K562 (cell line): Measurements from ENCODE around the gene ZNF92. TPM values are rescaled to one million over a fixed set of nuclear protein-coding genes. Genes with fewer than 3 reads are reported as not detected.
A peak's percentile ranks its signal among the peaks of the same experiment; 100 is the strongest.

Experiments used
- C11orf30 ChIP-seq: fragments of 450-650 bp; IDR thresholded peaks from 2 replicates; pipeline ENCODE4 v1.6.1; 2016; ENCODE audit warnings: low read depth, mild to moderate bottlenecking
- CBX8 ChIP-seq: fragments of 200-600 bp; sonication (generic); IDR thresholded peaks from 2 replicates; pipeline ENCODE4 v1.6.1; 2012; ENCODE audit warnings: borderline replicate concordance, mixed run types, low read depth, mild to moderate bottlenecking, moderate library complexity, mixed read lengths, low read length, control low read depth, inconsistent platforms; ENCODE audit not compliant: poor library complexity, severe bottlenecking; ENCODE audit errors: extremely low read depth
- ELF1 ChIP-seq: fragments of 200-800 bp; sonication (Bioruptor generic); IDR thresholded peaks from 2 replicates; pipeline ENCODE4 v1.6.1; 2016; ENCODE audit warnings: missing genetic modification characterization, missing compliant biosample characterization
- HDAC3 ChIP-seq: fragments of 450-650 bp; IDR thresholded peaks from 2 replicates; pipeline ENCODE4 v1.6.1; 2018; ENCODE audit warnings: borderline replicate concordance, mild to moderate bottlenecking, moderate library complexity; ENCODE audit not compliant: partially characterized antibody
- HES1 ChIP-seq: fragments of 450-650 bp; IDR thresholded peaks from 2 replicates; pipeline ENCODE4 v1.6.1; 2016; ENCODE audit warnings: low read depth, mild to moderate bottlenecking, moderate library complexity
- HEY1 ChIP-seq: fragments of 250-450 bp; sonication (Bioruptor Pico); IDR thresholded peaks from 2 replicates; pipeline ENCODE4 v1.5.0; 2020; ENCODE audit warnings: mild to moderate bottlenecking, moderate library complexity, borderline replicate concordance
- JUNB ChIP-seq: fragments of 450-650 bp; formaldehyde crosslinking; conservative IDR thresholded peaks from 2 replicates; pipeline ENCODE4 v1.4.0; 2020; ENCODE audit warnings: mild to moderate bottlenecking
- KLF10 ChIP-seq: fragments of 250-450 bp; sonication (Bioruptor Pico); IDR thresholded peaks from 2 replicates; pipeline ENCODE4 v1.6.1; 2021; ENCODE audit warnings: matching md5 sums
- L3MBTL2 ChIP-seq: fragments of 450-650 bp; IDR thresholded peaks from 2 replicates; pipeline ENCODE4 v1.6.1; 2016; ENCODE audit warnings: mild to moderate bottlenecking, moderate library complexity
- MCM2 ChIP-seq: fragments of 450-650 bp; IDR thresholded peaks from 2 replicates; pipeline ENCODE4 v1.6.1; 2017; ENCODE audit warnings: low read depth, mild to moderate bottlenecking
- MEF2A ChIP-seq: IDR thresholded peaks from 2 replicates; pipeline ENCODE4 v1.6.1; 2011; ENCODE audit warnings: low read depth, mild to moderate bottlenecking, low read length, moderate library complexity; ENCODE audit not compliant: control insufficient read depth
- MIER1 ChIP-seq: fragments of 450-650 bp; IDR thresholded peaks from 2 replicates; pipeline ENCODE4 v1.6.1; 2016; ENCODE audit warnings: antibody characterized with exemption, mild to moderate bottlenecking, low read depth
- NFYB ChIP-seq: IDR thresholded peaks from 2 replicates; pipeline ENCODE4 v1.6.1; 2011; ENCODE audit warnings: mild to moderate bottlenecking, moderate library complexity; ENCODE audit not compliant: insufficient read length; ENCODE audit errors: extremely low read depth
- RBM15 ChIP-seq: fragments of 200-400 bp; formaldehyde crosslinking; IDR thresholded peaks from 2 replicates; pipeline ENCODE4 v1.6.1; 2018; ENCODE audit warnings: mild to moderate bottlenecking, low read length, moderate library complexity; ENCODE audit not compliant: insufficient read depth
- RBM34 ChIP-seq: fragments of 200-400 bp; formaldehyde crosslinking; IDR thresholded peaks from 2 replicates; pipeline ENCODE4 v1.6.1; 2018; ENCODE audit warnings: low read length, borderline replicate concordance; ENCODE audit not compliant: insufficient read depth
- ZHX1 ChIP-seq: fragments of 150-350 bp; conservative IDR thresholded peaks from 2 replicates; pipeline ENCODE4 v1.6.1; 2014; ENCODE audit warnings: low read length
- ZNF184 ChIP-seq: sonication (generic); formaldehyde crosslinking; IDR thresholded peaks from 2 replicates; pipeline ENCODE4 v1.5.0; 2020; ENCODE audit warnings: missing genetic modification reagents
- ZNF830 ChIP-seq: fragments of 250-450 bp; sonication (Bioruptor Pico); IDR thresholded peaks from 2 replicates; pipeline ENCODE4 v1.5.0; 2021; ENCODE audit warnings: mild to moderate bottlenecking
- polyA plus RNA-seq, 8 experiments: library from polyadenylated mRNA; depleted of rRNA in 4 of 8; stranded (reverse) in 5 of 8; unstranded in 3 of 8; fragments of >200 nt; fragmentation: Nextera tagmentation in 2 of 8; fragmentation: Illumina TruSeq in 1 of 8; extraction: Ambion mirVana in 2 of 8; extraction: Trizol in 1 of 8; gene quantifications; 2 replicates each; pipeline versions ENCODE4 v1.2.1 to v1.2.3, GENCODE V29; 2011 to 2014; ENCODE audit warnings: inconsistent platforms in 1 of 8, missing spikeins in 1 of 8
- total RNA-seq, 7 experiments: library from RNA; depleted of rRNA in 6 of 7; stranded (reverse); fragments of >200 nt in 6 of 7; fragmentation: Illumina TruSeq in 2 of 7; extraction: Trizol in 2 of 7; gene quantifications; 2 replicates each; pipeline versions ENCODE4 v1.2.1 to v1.2.3, GENCODE V29; 2011 to 2021; ENCODE audit warnings: low replicate concordance in 1 of 7
- TF ChIP-seq, protein P1 (sequence below): fragments of 250-450 bp; sonication (Bioruptor Pico); IDR thresholded peaks from 2 replicates; pipeline ENCODE4 v1.4.0; 2020; ENCODE audit warnings: mild to moderate bottlenecking, moderate library complexity, borderline replicate concordance
- TF ChIP-seq, protein P2 (sequence below), 2 experiments: fragments of 450-650 bp in 1 of 2; sonication (generic) in 1 of 2; formaldehyde crosslinking; conservative IDR thresholded peaks; 2 replicates each; pipeline versions ENCODE4 v1.4.0 to v1.8.1; 2020 to 2022; ENCODE audit warnings: mild to moderate bottlenecking in 1 of 2, missing genetic modification reagents in 1 of 2

The ZNF92 gene
- total and polyA plus RNA-seq, 9 of the 15 experiments (the other 6 are each of a cell fraction or from before 2014, with no cell fraction given), result 8.9 to 29.4 (median 12.5) TPM

GRCh38 chr7:65373608-65374351 lies at the start of gene ZNF92 (continued):
- TF ChIP-seq, protein P1, sequence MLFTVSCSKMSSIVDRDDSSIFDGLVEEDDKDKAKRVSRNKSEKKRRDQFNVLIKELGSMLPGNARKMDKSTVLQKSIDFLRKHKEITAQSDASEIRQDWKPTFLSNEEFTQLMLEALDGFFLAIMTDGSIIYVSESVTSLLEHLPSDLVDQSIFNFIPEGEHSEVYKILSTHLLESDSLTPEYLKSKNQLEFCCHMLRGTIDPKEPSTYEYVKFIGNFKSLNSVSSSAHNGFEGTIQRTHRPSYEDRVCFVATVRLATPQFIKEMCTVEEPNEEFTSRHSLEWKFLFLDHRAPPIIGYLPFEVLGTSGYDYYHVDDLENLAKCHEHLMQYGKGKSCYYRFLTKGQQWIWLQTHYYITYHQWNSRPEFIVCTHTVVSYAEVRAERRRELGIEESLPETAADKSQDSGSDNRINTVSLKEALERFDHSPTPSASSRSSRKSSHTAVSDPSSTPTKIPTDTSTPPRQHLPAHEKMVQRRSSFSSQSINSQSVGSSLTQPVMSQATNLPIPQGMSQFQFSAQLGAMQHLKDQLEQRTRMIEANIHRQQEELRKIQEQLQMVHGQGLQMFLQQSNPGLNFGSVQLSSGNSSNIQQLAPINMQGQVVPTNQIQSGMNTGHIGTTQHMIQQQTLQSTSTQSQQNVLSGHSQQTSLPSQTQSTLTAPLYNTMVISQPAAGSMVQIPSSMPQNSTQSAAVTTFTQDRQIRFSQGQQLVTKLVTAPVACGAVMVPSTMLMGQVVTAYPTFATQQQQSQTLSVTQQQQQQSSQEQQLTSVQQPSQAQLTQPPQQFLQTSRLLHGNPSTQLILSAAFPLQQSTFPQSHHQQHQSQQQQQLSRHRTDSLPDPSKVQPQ (CRISPR knock-in tag), result no peak
- no peak for TF ChIP-seq MEF2A
- TF ChIP-seq MCM2, result no peak
- TF ChIP-seq HDAC3, result no peak
- TF ChIP-seq KLF10, result no peak
- peak; percentile 77 for TF ChIP-seq L3MBTL2
- TF ChIP-seq ZHX1, result no peak
- peak; percentile 100 for TF ChIP-seq NFYB
- no peak for TF ChIP-seq CBX8
- no peak for TF ChIP-seq RBM15
- TF ChIP-seq, protein P2, sequence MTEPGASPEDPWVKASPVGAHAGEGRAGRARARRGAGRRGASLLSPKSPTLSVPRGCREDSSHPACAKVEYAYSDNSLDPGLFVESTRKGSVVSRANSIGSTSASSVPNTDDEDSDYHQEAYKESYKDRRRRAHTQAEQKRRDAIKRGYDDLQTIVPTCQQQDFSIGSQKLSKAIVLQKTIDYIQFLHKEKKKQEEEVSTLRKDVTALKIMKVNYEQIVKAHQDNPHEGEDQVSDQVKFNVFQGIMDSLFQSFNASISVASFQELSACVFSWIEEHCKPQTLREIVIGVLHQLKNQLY (CRISPR knock-in tag; conservative IDR thresholded peaks at IDR 0.05), result no peak
- TF ChIP-seq JUNB, result no peak
- TF ChIP-seq ZNF830 (CRISPR knock-in tag), result no peak
- TF ChIP-seq RBM34, result no peak
- TF ChIP-seq C11orf30, result no peak; the same call in 1 of the 2 replicates
- peak; percentile 96 for TF ChIP-seq ELF1
- TF ChIP-seq ZNF184 (CRISPR knock-in tag), result no peak
- no peak for TF ChIP-seq HES1
- no peak for TF ChIP-seq MIER1
- TF ChIP-seq HEY1 (CRISPR knock-in tag), result no peak
